ENCODE data around the gene PIMREG. TPM values are rescaled to one million over a fixed set of nuclear protein-coding genes. Genes with fewer than 3 reads are reported as not detected.

PIMREG gene
- total RNA-seq, 1 donor, result not detected

GRCh38 chr17:6492892-6493674 is 48.8 kb downstream of the PIMREG start:
- H3K9me3 ChIP-seq (ENCODE audit: low read depth, low read length), result no peaks in the 10 kb centered on the region
- no peaks in the 10 kb centered on the region for H3K27me3 ChIP-seq (ENCODE audit: insufficient read depth, low read length)
- no peak overlapping the region for H3K4me3 ChIP-seq (ENCODE audit: low read length)
- H3K4me1 ChIP-seq (ENCODE audit: insufficient read depth, low read length), result peaks cover 10% of the 10 kb centered on the region

GRCh38 chr17:6494239-6494941 is 50.1 kb downstream of the PIMREG start:
- H3K4me1 ChIP-seq (ENCODE audit: insufficient read depth, low read length), result peaks cover 10% of the 10 kb centered on the region
- H3K4me3 ChIP-seq (ENCODE audit: low read length), result no peak overlapping the region
- H3K9me3 ChIP-seq (ENCODE audit: low read depth, low read length), result no peaks in the 10 kb centered on the region
- H3K27me3 ChIP-seq (ENCODE audit: insufficient read depth, low read length), result no peaks in the 10 kb centered on the region

DNA sequence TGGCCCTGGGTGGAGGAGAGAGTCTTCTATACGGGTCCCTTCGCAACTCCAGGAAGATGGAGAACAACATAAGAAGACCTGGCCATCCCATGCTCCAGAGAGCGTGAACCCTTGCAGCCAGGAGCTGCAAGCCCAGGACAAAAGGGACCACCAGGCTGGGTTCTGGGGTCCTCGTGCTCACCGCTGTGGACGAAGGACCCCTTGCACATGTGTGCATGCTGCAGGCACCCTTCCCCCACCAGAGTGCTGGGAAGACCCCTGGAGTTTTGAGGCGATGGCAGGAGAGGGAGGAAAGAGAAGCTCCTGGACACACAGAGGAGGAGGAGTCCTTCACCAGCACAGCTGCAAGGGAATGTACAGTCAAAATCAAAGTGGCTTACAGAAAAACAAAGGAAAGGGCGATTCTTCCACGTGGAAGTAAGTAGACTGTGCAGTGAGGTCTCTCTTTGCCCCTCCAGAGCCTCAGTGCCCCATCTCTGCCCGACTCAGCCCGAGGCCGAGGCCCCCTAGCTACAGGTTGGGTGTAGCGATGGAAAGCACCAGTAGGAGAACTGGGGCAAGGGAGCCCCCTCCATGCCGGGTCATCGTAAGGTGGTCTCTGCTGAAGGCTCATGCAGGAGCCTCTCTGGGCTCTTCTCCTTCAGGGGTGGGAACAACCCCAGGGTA is 51.3 kb downstream of the PIMREG start:
- Histone ChIP-seq H3K9me3 (ENCODE audit: low read depth, low read length) (no peaks in the 10 kb centered on the region), H3K27me3 (ENCODE audit: insufficient read depth, low read length) (no peaks in the 10 kb centered on the region), H3K4me1 (ENCODE audit: insufficient read depth, low read length) (peaks cover 10% of the 10 kb centered on the region), H3K4me3 (ENCODE audit: low read length) (no peak overlapping the region)

- H3K4me3 ChIP-seq (ENCODE audit: low read length), result no peak overlapping the region
- no peaks in the 10 kb centered on the region for H3K9me3 ChIP-seq (ENCODE audit: low read depth, low read length)
- H3K27me3 ChIP-seq (ENCODE audit: insufficient read depth, low read length), result no peaks in the 10 kb centered on the region
- H3K4me1 ChIP-seq (ENCODE audit: insufficient read depth, low read length), result peaks cover 10% of the 10 kb centered on the region
Observed at GRCh38 chr17:6496116-6496481, 51.8 kb downstream of the PIMREG start.

- Histone ChIP-seq H3K4me3 (ENCODE audit: low read length) (no peak overlapping the region), H3K9me3 (ENCODE audit: low read depth, low read length) (no peaks in the 10 kb centered on the region), H3K27me3 (ENCODE audit: insufficient read depth, low read length) (no peaks in the 10 kb centered on the region), H3K4me1 (ENCODE audit: insufficient read depth, low read length) (peaks cover 10% of the 10 kb centered on the region)
Observed at GRCh38 chr17:6496640-6497441, 52.6 kb downstream of the PIMREG start.

DNA sequence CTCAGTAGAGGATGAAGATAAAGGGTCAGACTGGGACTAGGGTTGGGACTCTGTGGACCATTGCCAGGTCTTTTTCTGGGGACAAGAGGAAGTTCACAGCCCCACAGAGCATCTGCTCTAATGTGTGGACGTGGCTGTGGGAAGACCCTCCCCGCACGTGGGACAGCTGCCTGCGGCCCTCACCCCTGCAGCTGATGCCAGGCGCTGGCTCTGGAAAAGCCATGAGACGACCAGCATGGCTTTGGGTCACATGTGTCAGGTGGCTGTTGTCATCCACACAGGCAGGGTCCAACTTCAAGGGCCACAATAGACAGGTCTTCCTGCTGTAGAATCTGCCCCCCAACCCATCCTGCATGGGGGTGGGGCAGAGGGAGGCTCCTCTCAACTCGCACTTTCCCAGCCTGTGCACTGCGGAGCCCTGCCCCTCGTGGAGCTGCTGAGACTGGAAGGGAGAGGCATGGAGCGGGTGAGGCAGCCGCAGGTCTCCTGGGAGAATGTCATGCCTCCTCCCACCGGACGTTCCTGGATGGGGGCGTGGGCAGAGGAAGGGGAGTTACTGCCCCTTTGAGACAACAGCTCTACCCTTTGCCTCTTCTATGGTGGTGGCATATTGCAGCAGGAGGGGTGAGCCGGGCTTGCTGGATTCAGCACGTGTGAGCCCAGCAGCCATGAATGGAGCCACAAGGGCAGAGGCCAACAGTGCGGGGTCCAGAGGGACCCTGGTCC is 53.4 kb downstream of the PIMREG start:
- H3K9me3 ChIP-seq (ENCODE audit: low read depth, low read length), result no peaks in the 10 kb centered on the region
- H3K4me3 ChIP-seq (ENCODE audit: low read length), result no peak overlapping the region
- peaks cover 10% of the 10 kb centered on the region for H3K4me1 ChIP-seq (ENCODE audit: insufficient read depth, low read length)
- no peaks in the 10 kb centered on the region for H3K27me3 ChIP-seq (ENCODE audit: insufficient read depth, low read length)

DNA sequence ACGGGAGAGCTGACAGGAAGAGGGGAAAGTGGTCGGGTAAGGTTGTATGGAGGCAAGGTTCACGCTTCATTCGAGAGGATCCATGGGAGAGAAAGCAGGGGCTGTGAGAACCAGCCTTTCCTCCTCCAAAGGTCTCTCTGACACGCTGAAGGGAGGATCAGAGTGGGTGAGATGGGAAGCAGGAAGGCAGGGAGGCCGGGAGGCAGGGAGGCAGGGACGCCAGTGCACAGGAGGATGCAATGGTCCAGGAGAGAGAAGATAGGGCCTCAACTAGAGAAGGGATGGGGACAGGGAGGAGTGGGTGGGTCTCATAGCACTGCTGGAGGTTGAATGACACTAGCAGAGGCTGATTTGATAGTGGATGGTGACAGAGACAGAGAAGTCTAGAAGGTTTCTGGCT is 54.1 kb downstream of the PIMREG start:
- Histone ChIP-seq H3K4me3 (ENCODE audit: low read length) (no peak overlapping the region), H3K27me3 (ENCODE audit: insufficient read depth, low read length) (no peaks in the 10 kb centered on the region), H3K4me1 (ENCODE audit: insufficient read depth, low read length) (peaks cover 10% of the 10 kb centered on the region), H3K9me3 (ENCODE audit: low read depth, low read length) (no peaks in the 10 kb centered on the region)

- H3K9me3 ChIP-seq (ENCODE audit: low read depth, low read length), result no peaks in the 10 kb centered on the region
- H3K27me3 ChIP-seq (ENCODE audit: insufficient read depth, low read length), result no peaks in the 10 kb centered on the region
- H3K4me3 ChIP-seq (ENCODE audit: low read length), result no peak overlapping the region
- H3K4me1 ChIP-seq (ENCODE audit: insufficient read depth, low read length), result peaks cover 10% of the 10 kb centered on the region
Observed at GRCh38 chr17:6498901-6499540, 54.8 kb downstream of the PIMREG start.

Other genes with a start within 250 kb of the PIMREG start
- under 0.01 TPM for gene AIPL1, start 9.3 kb upstream of the PIMREG start, total RNA-seq
- gene PITPNM3, start 112.1 kb downstream of the PIMREG start, total RNA-seq, result 0.31 TPM
- gene KIAA0753, start 196.3 kb downstream of the PIMREG start, total RNA-seq, result 6.8 TPM
- gene TXNDC17, start 196.6 kb downstream of the PIMREG start, total RNA-seq, result 16.3 TPM
- gene MED31, start 207.2 kb downstream of the PIMREG start, total RNA-seq, result 14.2 TPM
- 0.63 TPM for gene C17orf100, start 207.3 kb downstream of the PIMREG start, total RNA-seq